Measurements from ENCODE around the gene CBX7.

CBX7 gene

GRCh38 chr22:39142088-39142680 lies 10.3 kb downstream of the CBX7 start:
- Mint-ChIP-seq H3K27me3 (no peaks in the 10 kb centered on the region), H3K36me3 (no peaks in the 10 kb centered on the region), H3K4me3 (no peak overlapping the region), H3K9me3 (ENCODE audit: low read depth) (no peaks in the 10 kb centered on the region), H3K4me1 (ENCODE audit: low read depth) (peaks cover 25% of the 10 kb centered on the region), H3K27ac (no peak overlapping the region)

GRCh38 chr22:39139933-39140332 lies 12.5 kb downstream of the CBX7 start:
- no peak overlapping the region for H3K27ac Mint-ChIP-seq
- no peaks in the 10 kb centered on the region for H3K9me3 Mint-ChIP-seq (ENCODE audit: low read depth)
- H3K36me3 Mint-ChIP-seq = no peaks in the 10 kb centered on the region
- no peaks in the 10 kb centered on the region for H3K27me3 Mint-ChIP-seq
- H3K4me1 Mint-ChIP-seq (ENCODE audit: low read depth) = peaks cover 16% of the 10 kb centered on the region
- no peak overlapping the region for H3K4me3 Mint-ChIP-seq

- Mint-ChIP-seq H3K9me3 (ENCODE audit: low read depth) (no peaks in the 10 kb centered on the region), H3K36me3 (no peaks in the 10 kb centered on the region), H3K27me3 (no peaks in the 10 kb centered on the region), H3K27ac (no peak overlapping the region), H3K4me3 (no peak overlapping the region), H3K4me1 (ENCODE audit: low read depth) (peaks cover 6% of the 10 kb centered on the region)
Observed at GRCh38 chr22:39138357-39138997, 14.0 kb downstream of the CBX7 start.

GRCh38 chr22:39136317-39136716 lies 16.2 kb downstream of the CBX7 start:
- Mint-ChIP-seq H3K27ac (no peak overlapping the region), H3K27me3 (no peaks in the 10 kb centered on the region), H3K36me3 (no peaks in the 10 kb centered on the region), H3K9me3 (ENCODE audit: low read depth) (no peaks in the 10 kb centered on the region), H3K4me1 (ENCODE audit: low read depth) (peaks cover 6% of the 10 kb centered on the region), H3K4me3 (no peak overlapping the region)

- Mint-ChIP-seq H3K27me3 (no peaks in the 10 kb centered on the region), H3K27ac (no peak overlapping the region), H3K9me3 (ENCODE audit: low read depth) (no peaks in the 10 kb centered on the region), H3K4me1 (ENCODE audit: low read depth) (peaks cover 6% of the 10 kb centered on the region), H3K36me3 (no peaks in the 10 kb centered on the region), H3K4me3 (no peak overlapping the region)
Observed at GRCh38 chr22:39135092-39135896, 17.2 kb downstream of the CBX7 start.

GRCh38 chr22:39134366-39135091 lies 18.0 kb downstream of the CBX7 start:
- Mint-ChIP-seq H3K9me3 (ENCODE audit: low read depth) (no peaks in the 10 kb centered on the region), H3K4me1 (ENCODE audit: low read depth) (peaks cover 5% of the 10 kb centered on the region), H3K27me3 (no peaks in the 10 kb centered on the region), H3K27ac (no peak overlapping the region), H3K36me3 (no peaks in the 10 kb centered on the region), H3K4me3 (no peak overlapping the region)

- Mint-ChIP-seq H3K9me3 (ENCODE audit: low read depth) (no peaks in the 10 kb centered on the region), H3K27me3 (no peaks in the 10 kb centered on the region), H3K4me1 (ENCODE audit: low read depth) (peaks cover 5% of the 10 kb centered on the region), H3K36me3 (no peaks in the 10 kb centered on the region), H3K27ac (no peak overlapping the region), H3K4me3 (no peak overlapping the region)
Observed at GRCh38 chr22:39133871-39134270, 18.6 kb downstream of the CBX7 start.

GRCh38 chr22:39132871-39133524 lies 19.5 kb downstream of the CBX7 start:
- no peak overlapping the region for H3K4me3 Mint-ChIP-seq
- H3K27me3 Mint-ChIP-seq = no peaks in the 10 kb centered on the region
- H3K4me1 Mint-ChIP-seq (ENCODE audit: low read depth) = peaks cover 2% of the 10 kb centered on the region
- no peaks in the 10 kb centered on the region for H3K9me3 Mint-ChIP-seq (ENCODE audit: low read depth)
- H3K36me3 Mint-ChIP-seq = no peaks in the 10 kb centered on the region
- H3K27ac Mint-ChIP-seq = no peak overlapping the region

GRCh38 chr22:39132281-39132680 lies 20.2 kb downstream of the CBX7 start:
- Mint-ChIP-seq H3K4me1 (ENCODE audit: low read depth) (peaks cover 2% of the 10 kb centered on the region), H3K4me3 (no peak overlapping the region), H3K36me3 (no peaks in the 10 kb centered on the region), H3K27ac (no peak overlapping the region), H3K27me3 (no peaks in the 10 kb centered on the region), H3K9me3 (ENCODE audit: low read depth) (no peaks in the 10 kb centered on the region)

GRCh38 chr22:39130892-39131855 lies 21.3 kb downstream of the CBX7 start:
- H3K9me3 Mint-ChIP-seq (ENCODE audit: low read depth) = no peaks in the 10 kb centered on the region

GRCh38 chr22:39130152-39130704 lies 22.3 kb downstream of the CBX7 start:
- no peaks in the 10 kb centered on the region for H3K36me3 Mint-ChIP-seq

More at GRCh38 chr22:39130892-39131855, 21.3 kb downstream of the CBX7 start:
- H3K27ac Mint-ChIP-seq = no peak overlapping the region
- no peaks in the 10 kb centered on the region for H3K36me3 Mint-ChIP-seq
- H3K27me3 Mint-ChIP-seq = no peaks in the 10 kb centered on the region
- H3K4me1 Mint-ChIP-seq (ENCODE audit: low read depth) = peaks cover 2% of the 10 kb centered on the region
- no peak overlapping the region for H3K4me3 Mint-ChIP-seq

GRCh38 chr22:39129746-39130145 lies 22.7 kb downstream of the CBX7 start:
- Mint-ChIP-seq H3K27me3 (no peaks in the 10 kb centered on the region), H3K4me1 (ENCODE audit: low read depth) (peaks cover 2% of the 10 kb centered on the region), H3K36me3 (no peaks in the 10 kb centered on the region), H3K27ac (no peak overlapping the region), H3K4me3 (no peak overlapping the region), H3K9me3 (ENCODE audit: low read depth) (no peaks in the 10 kb centered on the region)

More at GRCh38 chr22:39130152-39130704, 22.3 kb downstream of the CBX7 start:
- Mint-ChIP-seq H3K27ac (no peak overlapping the region), H3K4me3 (no peak overlapping the region), H3K9me3 (ENCODE audit: low read depth) (no peaks in the 10 kb centered on the region), H3K4me1 (ENCODE audit: low read depth) (peaks cover 2% of the 10 kb centered on the region), H3K27me3 (no peaks in the 10 kb centered on the region)

- H3K27ac Mint-ChIP-seq = no peak overlapping the region
Observed at GRCh38 chr22:39129081-39129480, 23.4 kb downstream of the CBX7 start.

More at GRCh38 chr22:39129081-39129480, 23.4 kb downstream of the CBX7 start:
- H3K36me3 Mint-ChIP-seq = no peaks in the 10 kb centered on the region
- no peaks in the 10 kb centered on the region for H3K9me3 Mint-ChIP-seq (ENCODE audit: low read depth)
- H3K4me3 Mint-ChIP-seq = no peak overlapping the region
- H3K27me3 Mint-ChIP-seq = no peaks in the 10 kb centered on the region
- peaks cover 2% of the 10 kb centered on the region for H3K4me1 Mint-ChIP-seq (ENCODE audit: low read depth)

Measured in activated naive CD8-positive, alpha-beta T cell (primary cell).